OCI-LY3 (cell line): ENCODE results near the gene ZDHHC24.
A peak's percentile ranks its signal among the peaks of the same experiment; 100 is the strongest.

Source experiments
- H2AFZ ChIP-seq: fragments of 200-600, 300-600 bp; shearing (Covaris generic); 2 replicates; pipeline ENCODE4 v1.6.0; 2014; ENCODE audit warnings: antibody characterized with exemption, low read depth, low read length
- H3K27ac ChIP-seq: fragments of 200-600, 300-600 bp; sonication (generic); 2 replicates; pipeline ENCODE4 v1.5.1; 2014; ENCODE audit warnings: mild to moderate bottlenecking, low read length, moderate library complexity, mixed read lengths
- H3K27me3 ChIP-seq: fragments of 200-600, 300-600 bp; sonication (generic); 2 replicates; pipeline ENCODE4 v1.6.1; 2014; ENCODE audit warnings: low read depth, low read length, mixed read lengths
- H3K36me3 ChIP-seq: fragments of 200-600, 300-600 bp; sonication (generic); replicated peaks from 2 replicates; pipeline ENCODE3; 2014; ENCODE audit warnings: low read depth, low read length, mixed read lengths
- H3K4me1 ChIP-seq: fragments of 300-600, 200-600 bp; sonication (generic); 2 replicates; pipeline ENCODE4 v1.6.1; 2014; ENCODE audit warnings: low read length, mixed read lengths
- H3K4me2 ChIP-seq: fragments of 200-600, 300-600 bp; sonication (generic); 2 replicates; pipeline ENCODE4 v1.6.1; 2014; ENCODE audit warnings: low read length, mixed read lengths
- H3K4me3 ChIP-seq: fragments of 300-600, 200-600 bp; sonication (generic); 2 replicates; pipeline ENCODE4 v1.5.1; 2014; ENCODE audit warnings: antibody characterized with exemption, mild to moderate bottlenecking, low read length, moderate library complexity
- H3K79me2 ChIP-seq: fragments of 300-600, 200-600 bp; shearing (Covaris generic); 2 replicates; pipeline ENCODE4 v1.6.1; 2014; ENCODE audit warnings: mild to moderate bottlenecking, low read length, mixed read lengths
- H3K9ac ChIP-seq: fragments of 300-600, 200-600 bp; shearing (Covaris generic); 2 replicates; pipeline ENCODE4 v1.6.0; 2014; ENCODE audit warnings: mild to moderate bottlenecking, low read length, moderate library complexity
- H3K9me3 ChIP-seq: fragments of 200-600, 300-600 bp; shearing (Covaris generic); 2 replicates; pipeline ENCODE4 v1.6.1; 2014; ENCODE audit warnings: low read length, mixed read lengths; ENCODE audit not compliant: insufficient read depth
- H4K20me1 ChIP-seq: fragments of 200-600, 300-600 bp; sonication (generic); 2 replicates; pipeline ENCODE4 v1.6.1; 2016; ENCODE audit warnings: low read length, mixed read lengths; ENCODE audit not compliant: insufficient read depth
- CTCF ChIP-seq: fragments of 200-600, 300-600 bp; sonication (generic); IDR thresholded peaks from 2 replicates; pipeline ENCODE4 v1.5.1; 2014; ENCODE audit warnings: antibody characterized with exemption, low read length, low read depth
- EZH2phosphoT487 ChIP-seq: fragments of 200-600 bp; shearing (Covaris generic); IDR thresholded peaks from 2 replicates; pipeline ENCODE4 v1.6.1; 2018; ENCODE audit warnings: antibody characterized with exemption, mixed run types, low read depth

Gene ZDHHC24

GRCh38 chr11:66480117-66480938, 65.5 kb downstream of the ZDHHC24 start, which contains the start of gene DPP3:
TSS of gene DPP3 (plus strand) at chr11:66480434. CDS start at chr11:66482201, 1,767 bp downstream.
- Histone ChIP-seq H3K9me3 (no peaks in the 10 kb centered on the region), H3K4me3 (peak within 1 kb of the TSS; percentile 89), H2AFZ (peak within 1 kb of the TSS; percentile 69), H3K9ac (peak within 1 kb of the TSS; percentile 86), H3K4me2 (peak within 1 kb of the TSS; percentile 97), H3K36me3 (peaks cover 7% of the 10 kb centered on the region), H3K4me1 (peaks cover 8% of the 10 kb centered on the region), H4K20me1 (no peaks in the 10 kb centered on the region), H3K27ac (peak within 1 kb of the TSS; percentile 57), H3K79me2 (peaks cover 23% of the 10 kb centered on the region), H3K27me3 (no peaks in the 10 kb centered on the region)
- TF ChIP-seq CTCF (no peak), EZH2phosphoT487 (no peak)

- Histone ChIP-seq H3K27me3 (no peaks in the 10 kb centered on the region), H4K20me1 (no peaks in the 10 kb centered on the region), H3K4me3 (peak overlapping the region; percentile 89), H3K4me1 (peaks cover 8% of the 10 kb centered on the region), H3K9me3 (no peaks in the 10 kb centered on the region), H3K9ac (peak overlapping the region; percentile 86), H3K79me2 (peaks cover 23% of the 10 kb centered on the region), H3K36me3 (peaks cover 7% of the 10 kb centered on the region), H3K27ac (peak overlapping the region; percentile 55), H2AFZ (peak overlapping the region; percentile 28; the same call in 1 of the 2 replicates), H3K4me2 (peak overlapping the region; percentile 93)
- TF ChIP-seq CTCF (no peak), EZH2phosphoT487 (no peak)
Observed at GRCh38 chr11:66479394-66480116, 66.3 kb downstream of the ZDHHC24 start.

GRCh38 chr11:66478729-66479393, 67.0 kb downstream of the ZDHHC24 start:
- Histone ChIP-seq H3K79me2 (peaks cover 23% of the 10 kb centered on the region), H2AFZ (no peak overlapping the region), H3K4me1 (peaks cover 8% of the 10 kb centered on the region), H3K4me3 (peak overlapping the region; percentile 89), H3K36me3 (peaks cover 11% of the 10 kb centered on the region), H3K4me2 (peak overlapping the region; percentile 93), H3K9ac (peak overlapping the region; percentile 86), H3K27ac (peak overlapping the region; percentile 55), H4K20me1 (no peaks in the 10 kb centered on the region), H3K9me3 (no peaks in the 10 kb centered on the region), H3K27me3 (no peaks in the 10 kb centered on the region)
- TF ChIP-seq CTCF (peak; percentile 99), EZH2phosphoT487 (no peak)
